T-helper 2 cell (primary cell): ENCODE results near the gene ZNF358.

Source experiments
- DNase-seq, 5 experiments: peaks; one replicate each; pipeline versions ENCODE4 v3.0.0 to v3.0.0-alpha.2; 2012 to 2022

Gene ZNF358

GRCh38 chr19:7539827-7540425, 24.0 kb downstream of the ZNF358 start:
- DNase-seq, result no peak

GRCh38 chr19:7540761-7541474, 25.0 kb downstream of the ZNF358 start:
- no peak for DNase-seq

GRCh38 chr19:7541475-7541824, 25.5 kb downstream of the ZNF358 start:
- DNase-seq, result no peak

GRCh38 chr19:7541828-7542443, 26.0 kb downstream of the ZNF358 start:
- no peak for DNase-seq

- DNase-seq, result no peak
These were observed 26.8 kb downstream of the ZNF358 start for GRCh38 chr19:7542556-7543348.

GRCh38 chr19:7544626-7545025, 28.7 kb downstream of the ZNF358 start:
- no peak for DNase-seq

GRCh38 chr19:7545300-7545699, 29.4 kb downstream of the ZNF358 start:
- no peak for DNase-seq

- no peak for DNase-seq
These were observed 30.0 kb downstream of the ZNF358 start for GRCh38 chr19:7545904-7546303.

- peak in 1 of 5 experiments; percentile 19 for DNase-seq
These were observed 31.3 kb downstream of the ZNF358 start for GRCh38 chr19:7547159-7547558.

- no peak for DNase-seq
These were observed 33.7 kb downstream of the ZNF358 start for GRCh38 chr19:7549429-7550148.

- DNase-seq, result no peak
These were observed 34.4 kb downstream of the ZNF358 start for GRCh38 chr19:7550169-7550770.

GRCh38 chr19:7550987-7551761, 35.3 kb downstream of the ZNF358 start:
- peak in 1 of 5 experiments; percentile 68 for DNase-seq

GRCh38 chr19:7552781-7553180, 36.9 kb downstream of the ZNF358 start:
- no peak for DNase-seq

GRCh38 chr19:7554565-7554964, 38.7 kb downstream of the ZNF358 start:
- DNase-seq, result no peak

GRCh38 chr19:7554990-7555864, 39.3 kb downstream of the ZNF358 start:
- DNase-seq, result no peak

GRCh38 chr19:7556696-7557315, 40.9 kb downstream of the ZNF358 start:
- DNase-seq, result no peak

GRCh38 chr19:7558667-7559066, 42.8 kb downstream of the ZNF358 start:
- no peak for DNase-seq

GRCh38 chr19:7559102-7559501, 43.2 kb downstream of the ZNF358 start:
- no peak for DNase-seq

GRCh38 chr19:7560255-7560654, 44.4 kb downstream of the ZNF358 start:
- DNase-seq, result no peak

- no peak for DNase-seq
These were observed 45.4 kb downstream of the ZNF358 start for GRCh38 chr19:7561325-7561724.
